ENCODE data around the gene SLC38A7. TPM values are rescaled to one million over a fixed set of nuclear protein-coding genes. Genes with fewer than 3 reads are reported as not detected.

SLC38A7 gene
- total RNA-seq, 1 experiment from 2014 or later, result 9.8 TPM

- H3K27ac ChIP-seq (ENCODE audit: low read depth, low read length), result no peak overlapping the region
- H3K4me1 ChIP-seq (ENCODE audit: control insufficient read depth in 1 of 2, insufficient read depth in 2 of 2, low read length in 2 of 2), result no peaks in the 10 kb centered on the region
- no peak overlapping the region for H2AFZ ChIP-seq (ENCODE audit: low read depth, low read length, poor library complexity, severe bottlenecking)
- H3K27me3 ChIP-seq (ENCODE audit: insufficient read depth, low read length), result no peaks in the 10 kb centered on the region
- H3K9me3 ChIP-seq (ENCODE audit: control insufficient read depth in 1 of 2, insufficient read depth in 1 of 2, low read depth in 1 of 2, low read length in 2 of 2), result no peaks in the 10 kb centered on the region
- ATAC-seq (no peak), DNase-seq (ENCODE audit: low read depth, low spot score) (no peak)
- no peak overlapping the region for H3K4me2 ChIP-seq (ENCODE audit: low read length)
- TF ChIP-seq EZH2phosphoT487 (IDR thresholded peaks at IDR 0.05; ENCODE audit: borderline replicate concordance) (no peak), ZNF274 (IDR thresholded peaks at IDR 0.05; ENCODE audit: low read depth, low read length) (no peak), SRF (IDR thresholded peaks at IDR 0.05; ENCODE audit: low read depth) (no peak), RAD21 (IDR thresholded peaks at IDR 0.05; ENCODE audit: low read depth) (no peak)
- TF ChIP-seq, protein P1, sequence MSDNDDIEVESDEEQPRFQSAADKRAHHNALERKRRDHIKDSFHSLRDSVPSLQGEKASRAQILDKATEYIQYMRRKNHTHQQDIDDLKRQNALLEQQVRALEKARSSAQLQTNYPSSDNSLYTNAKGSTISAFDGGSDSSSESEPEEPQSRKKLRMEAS (IDR thresholded peaks at IDR 0.05), result no peak
- intact Hi-C loops (cut with micrococcal nuclease), result no loop called here
- ChIA-PET RAD21 (ENCODE audit: low non-redundant PET in 1 of 2, low total read pairs in 2 of 2, uncharacterized antibody in 2 of 2, unreplicated experiment in 2 of 2) (no interaction called here), CTCF (no interaction called here), POLR2A (no interaction called here)
- H3K9me2 ChIP-seq (ENCODE audit: insufficient read depth), result no peaks in the 10 kb centered on the region
- BruUV-seq (replicated peaks), result no TSS peak
- peaks cover 49 to 56% of the 10 kb centered on the region in 2 experiments for H3K36me3 ChIP-seq (ENCODE audit: control insufficient read depth in 1 of 2, insufficient read depth in 2 of 2, low read length in 2 of 2)
- H3K79me2 ChIP-seq (ENCODE audit: insufficient read depth, low read length), result no peaks in the 10 kb centered on the region; the same call in 1 of the 2 replicates
- no peak overlapping the region for H3K9ac ChIP-seq (ENCODE audit: low read length)
- H4K20me1 ChIP-seq (ENCODE audit: insufficient read depth), result no peaks in the 10 kb centered on the region
- no peak overlapping the region for H3K4me3 ChIP-seq (replicated peaks in 1 of 2; ENCODE audit: low read depth in 1 of 2, low read length in 2 of 2)
These were observed 31.9 kb upstream of the SLC38A7 start for GRCh38 chr16:58716468-58716867.

GRCh38 chr16:58713742-58714141 lies 29.2 kb upstream of the SLC38A7 start:
- no peak overlapping the region for H3K27ac ChIP-seq (ENCODE audit: low read depth, low read length)
- no peaks in the 10 kb centered on the region for H3K9me2 ChIP-seq (ENCODE audit: insufficient read depth)
- no peaks in the 10 kb centered on the region; the same call in 1 of the 2 replicates for H3K79me2 ChIP-seq (ENCODE audit: insufficient read depth, low read length)
- H3K4me2 ChIP-seq (ENCODE audit: low read length), result no peak overlapping the region
- H3K9ac ChIP-seq (ENCODE audit: low read length), result no peak overlapping the region
- H3K4me1 ChIP-seq (ENCODE audit: control insufficient read depth in 1 of 2, insufficient read depth in 2 of 2, low read length in 2 of 2), result no peaks in the 10 kb centered on the region
- no peaks in the 10 kb centered on the region for H3K27me3 ChIP-seq (ENCODE audit: insufficient read depth, low read length)
- intact Hi-C loops (cut with micrococcal nuclease), result no loop called here
- H4K20me1 ChIP-seq (ENCODE audit: insufficient read depth), result no peaks in the 10 kb centered on the region
- H3K9me3 ChIP-seq (ENCODE audit: control insufficient read depth in 1 of 2, insufficient read depth in 1 of 2, low read depth in 1 of 2, low read length in 2 of 2), result no peaks in the 10 kb centered on the region
- no TSS peak for BruUV-seq (replicated peaks)
- peaks cover 44 to 51% of the 10 kb centered on the region in 2 experiments for H3K36me3 ChIP-seq (ENCODE audit: control insufficient read depth in 1 of 2, insufficient read depth in 2 of 2, low read length in 2 of 2)
- ATAC-seq, result no peak
- DNase-seq (ENCODE audit: low read depth, low spot score), result no peak
- ChIA-PET CTCF (no interaction called here), POLR2A (interaction anchor here (1.5 kb wide), 1 partner anchor 10 kb away, joined by 5 read pairs; no protein-coding TSS in a partner anchor), RAD21 (ENCODE audit: low non-redundant PET in 1 of 2, low total read pairs in 2 of 2, uncharacterized antibody in 2 of 2, unreplicated experiment in 2 of 2) (no interaction called here)
- H3K4me3 ChIP-seq (replicated peaks in 1 of 2; ENCODE audit: low read depth in 1 of 2, low read length in 2 of 2), result no peak overlapping the region
- TF ChIP-seq EGR1 (IDR thresholded peaks at IDR 0.05; ENCODE audit: low read depth) (no peak), POLR2A (IDR thresholded peaks at IDR 0.05; ENCODE audit: borderline replicate concordance, extremely low read depth, insufficient read depth, insufficient read length) (no peak), SP1 (IDR thresholded peaks at IDR 0.05; ENCODE audit: low read depth) (no peak), ZNF274 (IDR thresholded peaks at IDR 0.05; ENCODE audit: low read depth, low read length) (no peak), YY1 (IDR thresholded peaks at IDR 0.05; ENCODE audit: extremely low read depth, insufficient replicate concordance, low read depth, low read length) (no peak), ELF1 (IDR thresholded peaks at IDR 0.05; ENCODE audit: borderline replicate concordance, low read depth) (no peak), EZH2phosphoT487 (IDR thresholded peaks at IDR 0.05; ENCODE audit: borderline replicate concordance) (no peak)
- TF ChIP-seq, protein P1 (IDR thresholded peaks at IDR 0.05), result no peak
- no peak overlapping the region for H2AFZ ChIP-seq (ENCODE audit: low read depth, low read length, poor library complexity, severe bottlenecking)
